ENCODE results near the gene HOXC10. TPM values are rescaled to one million over a fixed set of nuclear protein-coding genes. Genes with fewer than 3 reads are reported as not detected.

Gene HOXC10
- total and polyA plus RNA-seq, 8 donors: not detected

GRCh38 chr12:54038871-54039414, 54.0 kb downstream of the HOXC10 start:
- TF ChIP-seq EP300 (IDR thresholded peaks at IDR 0.05): no peak
- TF ChIP-seq POLR2AphosphoS5 (IDR thresholded peaks at IDR 0.05): no peak
- TF ChIP-seq, protein P1, sequence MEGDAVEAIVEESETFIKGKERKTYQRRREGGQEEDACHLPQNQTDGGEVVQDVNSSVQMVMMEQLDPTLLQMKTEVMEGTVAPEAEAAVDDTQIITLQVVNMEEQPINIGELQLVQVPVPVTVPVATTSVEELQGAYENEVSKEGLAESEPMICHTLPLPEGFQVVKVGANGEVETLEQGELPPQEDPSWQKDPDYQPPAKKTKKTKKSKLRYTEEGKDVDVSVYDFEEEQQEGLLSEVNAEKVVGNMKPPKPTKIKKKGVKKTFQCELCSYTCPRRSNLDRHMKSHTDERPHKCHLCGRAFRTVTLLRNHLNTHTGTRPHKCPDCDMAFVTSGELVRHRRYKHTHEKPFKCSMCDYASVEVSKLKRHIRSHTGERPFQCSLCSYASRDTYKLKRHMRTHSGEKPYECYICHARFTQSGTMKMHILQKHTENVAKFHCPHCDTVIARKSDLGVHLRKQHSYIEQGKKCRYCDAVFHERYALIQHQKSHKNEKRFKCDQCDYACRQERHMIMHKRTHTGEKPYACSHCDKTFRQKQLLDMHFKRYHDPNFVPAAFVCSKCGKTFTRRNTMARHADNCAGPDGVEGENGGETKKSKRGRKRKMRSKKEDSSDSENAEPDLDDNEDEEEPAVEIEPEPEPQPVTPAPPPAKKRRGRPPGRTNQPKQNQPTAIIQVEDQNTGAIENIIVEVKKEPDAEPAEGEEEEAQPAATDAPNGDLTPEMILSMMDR (IDR thresholded peaks at IDR 0.05): no peak
- TF ChIP-seq POLR2A (IDR thresholded peaks at IDR 0.05): no peak
- H3K27ac ChIP-seq: peak overlapping the region in 4 of 5 donors; percentile 24 to 62 (median 54)
- H3K4me1 ChIP-seq: peaks cover 2 to 37% (median 20%) of the 10 kb centered on the region in 4 donors
- H3K36me3 ChIP-seq: no peaks in the 10 kb centered on the region
- 53 to 88% (median 57%) methylated on average over 5 to 9 of the region's 9 CpGs for WGBS, 5 donors
- no peaks in the 10 kb centered on the region for H3K9me3 ChIP-seq
- intact Hi-C loops (cut with DNase I; ENCODE audit: low total_unique reads): no loop called here
- peaks cover 0 to 92% (median 18%) of the 10 kb centered on the region in 3 donors for H3K27me3 ChIP-seq
- no peak overlapping the region for H3K4me3 ChIP-seq
- peak; percentile 72 to 76 for DNase-seq

- intact Hi-C loops (cut with DNase I; ENCODE audit: low total_unique reads): no loop called here
- WGBS, 5 donors: 30 to 44% (median 39%) methylated on average over 16 of the region's 16 CpGs
- Histone ChIP-seq H3K27me3 (peaks cover 0 to 90% (median 14%) of the 10 kb centered on the region in 3 donors), H3K36me3 (no peaks in the 10 kb centered on the region), H3K4me3 (no peak overlapping the region), H3K4me1 (peaks cover 0 to 31% (median 14%) of the 10 kb centered on the region in 4 donors), H3K27ac (peak overlapping the region in 2 of 5 donors; percentile 49 to 53), H3K9me3 (no peaks in the 10 kb centered on the region)
- TF ChIP-seq EP300 (IDR thresholded peaks at IDR 0.05): no peak
- TF ChIP-seq POLR2AphosphoS5 (IDR thresholded peaks at IDR 0.05): no peak
- TF ChIP-seq, protein P1 (IDR thresholded peaks at IDR 0.05): no peak
- TF ChIP-seq POLR2A (IDR thresholded peaks at IDR 0.05): no peak
- peak in 1 of 2 donors; percentile 87 for DNase-seq
Observed at GRCh38 chr12:54039417-54040147, 54.6 kb downstream of the HOXC10 start.

Small RNA genes lying within 50 kb of the gene (small RNA-seq; reads per million reads assigned to genes)
- gene AC012531.3: 0 reads per million in 4 donors
- gene AC012531.4: 0 reads per million in 4 donors
- gene HOXC5: 0 reads per million in 4 donors
- gene MIR196A2: 0 to 0.98 (median 0.18) reads per million in 4 donors
- gene MIR615: 0.53 to 2.9 (median 1.4) reads per million in 4 donors
- gene RF01905: 0 reads per million in 4 donors
- 0 reads per million in 4 donors for gene RF01906

Other genes with a start within 250 kb of the HOXC10 start
- not detected for gene CISTR, start 233.2 kb upstream of the HOXC10 start, total RNA-seq
- not detected for gene CISTR, start 233.2 kb upstream of the HOXC10 start, polyA plus RNA-seq
- gene HOXC13, start 46.3 kb upstream of the HOXC10 start, total RNA-seq: not detected
- not detected for gene HOXC13, start 46.3 kb upstream of the HOXC10 start, polyA plus RNA-seq
- gene HOXC12, start 30.2 kb upstream of the HOXC10 start, total RNA-seq: not detected
- not detected for gene HOXC12, start 30.2 kb upstream of the HOXC10 start, polyA plus RNA-seq
- not detected for gene HOXC11, start 12.0 kb upstream of the HOXC10 start, total RNA-seq
- not detected for gene HOXC11, start 12.0 kb upstream of the HOXC10 start, polyA plus RNA-seq
- gene HOTAIR, start 10.2 kb upstream of the HOXC10 start, total RNA-seq: not detected
- not detected for gene HOTAIR, start 10.2 kb upstream of the HOXC10 start, polyA plus RNA-seq
- not detected for gene HOXC9, start 15.0 kb downstream of the HOXC10 start, total RNA-seq
- gene HOXC9, start 15.0 kb downstream of the HOXC10 start, polyA plus RNA-seq: under 1 TPM in 1 of 3 donors, not detected in 2; 0.08 TPM
- not detected for gene HOXC8, start 23.8 kb downstream of the HOXC10 start, total RNA-seq
- under 1 TPM in 1 of 3 donors, not detected in 2; 0.08 TPM for gene HOXC8, start 23.8 kb downstream of the HOXC10 start, polyA plus RNA-seq
- 1 to 10 TPM in 1 of 5 donors, not detected in 4; 2.0 TPM for gene HOXC6, start 43.3 kb downstream of the HOXC10 start, total RNA-seq
- gene HOXC6, start 43.3 kb downstream of the HOXC10 start, polyA plus RNA-seq: 1 to 10 TPM in 1 of 3 donors, under 1 TPM in 1, not detected in 1; 0.46 to 1.0 TPM
- not detected for gene HOXC5, start 47.9 kb downstream of the HOXC10 start, total RNA-seq
- gene HOXC5, start 47.9 kb downstream of the HOXC10 start, polyA plus RNA-seq: 1 to 10 TPM in 1 of 3 donors, under 1 TPM in 1, not detected in 1; 0.25 to 1.3 TPM
- gene HOXC4, start 68.7 kb downstream of the HOXC10 start, total RNA-seq: 1 to 10 TPM in 2 of 5 donors, not detected in 3; 2.6 to 3.5 TPM
- gene HOXC4, start 68.7 kb downstream of the HOXC10 start, polyA plus RNA-seq: 1 to 10 TPM in 2 of 3 donors, under 1 TPM in 1; 0.92 to 3.7 (median 2.6) TPM
- gene SMUG1, start 203.8 kb downstream of the HOXC10 start, total RNA-seq: 10 to 100 TPM; 15.4 to 79.4 (median 31.0) TPM
- gene SMUG1, start 203.8 kb downstream of the HOXC10 start, polyA plus RNA-seq: 10 to 100 TPM; 34.0 to 71.3 (median 70.3) TPM